ENCODE measurements around the gene JAZF1.

Gene JAZF1

GRCh38 chr7:28095231-28095630 is 85.4 kb downstream of the JAZF1 start:
- no peak overlapping the region for H3K27ac ChIP-seq
- no peak for TF ChIP-seq CTCF (conservative IDR thresholded peaks at IDR 0.05)

GRCh38 chr7:28093623-28094232 is 86.9 kb downstream of the JAZF1 start:
- H3K27ac ChIP-seq, result no peak overlapping the region
- TF ChIP-seq CTCF (conservative IDR thresholded peaks at IDR 0.05), result peak; percentile 78

GRCh38 chr7:28091190-28091589 is 89.4 kb downstream of the JAZF1 start:
- no peak for TF ChIP-seq CTCF (conservative IDR thresholded peaks at IDR 0.05)
- no peak overlapping the region for H3K27ac ChIP-seq

- H3K27ac ChIP-seq, result no peak overlapping the region
Measured at GRCh38 chr7:28088901-28089714, 91.5 kb downstream of the JAZF1 start.

GRCh38 chr7:28088032-28088431 is 92.6 kb downstream of the JAZF1 start:
- no peak for TF ChIP-seq CTCF (conservative IDR thresholded peaks at IDR 0.05)
- H3K27ac ChIP-seq, result no peak overlapping the region

More at GRCh38 chr7:28088901-28089714, 91.5 kb downstream of the JAZF1 start:
- no peak for TF ChIP-seq CTCF (conservative IDR thresholded peaks at IDR 0.05)

GRCh38 chr7:28086198-28086597 is 94.4 kb downstream of the JAZF1 start:
- peak overlapping the region; percentile 25 for H3K27ac ChIP-seq

More at GRCh38 chr7:28086198-28086597, 94.4 kb downstream of the JAZF1 start:
- TF ChIP-seq CTCF (conservative IDR thresholded peaks at IDR 0.05), result no peak
